Pancreas (tissue), 10 donors: ENCODE results near the gene DUSP22. TPM values are rescaled to one million over a fixed set of nuclear protein-coding genes. Genes with fewer than 3 reads are reported as not detected.

ENCODE experiments used
- ATAC-seq, 4 donors: fragments of 200-7000 bp; cut with Tn5 transposase; one replicate each; pipeline versions ENCODE4 v1.8.0 to v1.9.1; 2020; ENCODE audit warnings: mild to moderate bottlenecking in 4 of 4, moderate library complexity in 4 of 4
- DNase-seq, 6 donors: peaks; one replicate each; pipeline ENCODE4 v3.0.0-alpha.2; 2020
- FAIRE-seq: peaks from 2 replicates; lab custom pipeline; 2012; peaks lifted over from hg19 to GRCh38; lab: Jason Lieb, UNC
- H3K27ac ChIP-seq, 4 donors: fragments of 200-600 bp; sonication (generic); 1 replicate in 3 of 4; 2 replicates in 1 of 4; pipeline versions ENCODE4 v1.5.0 to v1.8.0; 2020
- H3K27me3 ChIP-seq, 4 donors: fragments of 200-600 bp; one replicate each; pipeline ENCODE4 v1.8.0; 2021
- H3K36me3 ChIP-seq, 3 donors: fragments of 200-600 bp; sonication (generic) in 1 of 3; one replicate each; pipeline versions ENCODE4 v1.5.0 to v1.8.0; 2020 to 2021
- H3K4me1 ChIP-seq, 3 donors: fragments of 200-600 bp; one replicate each; pipeline ENCODE4 v1.8.0; 2021
- H3K4me3 ChIP-seq, 4 donors: fragments of 200-600 bp; sonication (generic) in 2 of 4; one replicate each; pipeline versions ENCODE4 v1.5.0 to v1.8.0; 2020 to 2021
- H3K9me3 ChIP-seq, 4 donors: fragments of 200-600 bp; one replicate each; pipeline ENCODE4 v1.8.0; 2021
- CTCF ChIP-seq, 4 donors: fragments of 200-600 bp; sonication (generic) in 3 of 4; IDR thresholded peaks; one replicate each; pipeline versions ENCODE4 v1.5.0 to v1.8.0; 2021; ENCODE audit warnings: antibody characterized with exemption in 4 of 4
- WGBS, 2 donors: extraction: QIAGEN DNeasy Blood & Tissue Kit; methylation state at CpG; one replicate each; pipeline ENCODE4 v1.1.7; 2013; 5-methylcytosine and 5-hydroxymethylcytosine counted together
- intact Hi-C, 3 donors: fragments of 100-400 bp; cut with DNase I; formaldehyde crosslinking; loops; one replicate each; pipeline versions ENCODE4 v1.11.1 to v1.14.2; 2022
- polyA plus RNA-seq, 2 donors: library from polyadenylated mRNA; stranded (reverse); fragments of 200-250 nt; gene quantifications; one replicate each; pipeline ENCODE4 v1.2.3, GENCODE V29; 2013
- total RNA-seq, 6 donors: library from RNA; stranded (reverse); fragmentation: NEBNext Ultra II Directional in 4 of 6; extraction: Animal tissue kit (Norgen Biotek cat#: 25700) in 4 of 6; gene quantifications; one replicate each; pipeline versions ENCODE4 v1.2.1 to v1.2.4, GENCODE V29; 2021 to 2023
- donor health status: healthy with polysubstance abuse.
- donor health status: DM: no; HTN: no; CAD: no; lungs with moderate emphysema.
- donor health status: DM: no; HTN: no; CAD: no.
- donor health status: control.
- donor health status: control.
- donor health status: Bipolar disorder and iron deficiency.
- donor health status: DM: yes; HTN: yes; CAD: no.
- donor health status: DM: no; HTN: no; CAD: no.
- donor health status: DM: no; HTN: no; CAD: no.
- donor health status: DM: yes; HTN: yes; CAD: no.

Gene DUSP22
- total and polyA plus RNA-seq, 8 donors, result 16.4 to 32.9 (median 24.6) TPM

- H3K4me3 ChIP-seq, result no peak overlapping the region
- intact Hi-C loops, result no loop called here
- no peaks in the 10 kb centered on the region for H3K9me3 ChIP-seq
- no peak overlapping the region for H3K27ac ChIP-seq
- peaks cover 0 to 9% (median 0%) of the 10 kb centered on the region in 3 donors for H3K36me3 ChIP-seq
- H3K27me3 ChIP-seq, result no peaks in the 10 kb centered on the region
- WGBS, 2 donors, result 74 to 76% methylated on average over 11 of the region's 11 CpGs
- no peaks in the 10 kb centered on the region for H3K4me1 ChIP-seq
- DNase-seq (no peak), ATAC-seq (no peak), FAIRE-seq (no peak)
- TF ChIP-seq CTCF (IDR thresholded peaks at IDR 0.05), result no peak
Measured at GRCh38 chr6:352896-353470, 60.7 kb downstream of the DUSP22 start.

- TF ChIP-seq CTCF (IDR thresholded peaks at IDR 0.05), result no peak
- no peaks in the 10 kb centered on the region for H3K27me3 ChIP-seq
- H3K27ac ChIP-seq, result no peak overlapping the region
- no peak for ATAC-seq
- 77 to 81% methylated on average over 18 of the region's 18 CpGs for WGBS, 2 donors
- no peaks in the 10 kb centered on the region for H3K9me3 ChIP-seq
- no peak for FAIRE-seq
- DNase-seq, result peak in 1 of 6 donors; percentile 65
- peaks cover 0 to 6% (median 0%) of the 10 kb centered on the region in 3 donors for H3K36me3 ChIP-seq
- H3K4me3 ChIP-seq, result no peak overlapping the region
- H3K4me1 ChIP-seq, result no peaks in the 10 kb centered on the region
- intact Hi-C loops, result no loop called here
Measured at GRCh38 chr6:353642-354614, 61.6 kb downstream of the DUSP22 start.

- intact Hi-C loops, result no loop called here
- H3K27ac ChIP-seq, result no peak overlapping the region
- TF ChIP-seq CTCF (IDR thresholded peaks at IDR 0.05), result no peak
- no peak overlapping the region for H3K4me3 ChIP-seq
- DNase-seq (no peak), FAIRE-seq (no peak), ATAC-seq (no peak)
- no peaks in the 10 kb centered on the region for H3K36me3 ChIP-seq
- H3K9me3 ChIP-seq, result no peaks in the 10 kb centered on the region
- H3K4me1 ChIP-seq, result no peaks in the 10 kb centered on the region
- no peaks in the 10 kb centered on the region for H3K27me3 ChIP-seq
- 84% methylated on average over 15 of the region's 15 CpGs for WGBS, 2 donors
Measured at GRCh38 chr6:354631-355280, 62.5 kb downstream of the DUSP22 start.

- no peaks in the 10 kb centered on the region for H3K4me1 ChIP-seq
- DNase-seq, result no peak
- intact Hi-C loops, result no loop called here
- H3K36me3 ChIP-seq, result no peaks in the 10 kb centered on the region
- no peaks in the 10 kb centered on the region for H3K27me3 ChIP-seq
- H3K4me3 ChIP-seq, result no peak overlapping the region
- no peaks in the 10 kb centered on the region for H3K9me3 ChIP-seq
- no peak for ATAC-seq
- no peak for TF ChIP-seq CTCF (IDR thresholded peaks at IDR 0.05)
- FAIRE-seq, result no peak
- 65 to 72% methylated on average over 9 of the region's 9 CpGs for WGBS, 2 donors
- H3K27ac ChIP-seq, result no peak overlapping the region
Measured at GRCh38 chr6:355373-356208, 63.3 kb downstream of the DUSP22 start.
